DND-41 (cell line): Measurements from ENCODE around the gene LMO3.

Source experiments
- ATAC-seq: fragments of 200-7000 bp; cut with Tn5 transposase; 3 replicates; pipeline ENCODE4 v1.9.1; 2021; ENCODE audit warnings: low read depth; ENCODE audit not compliant: insufficient read depth
- DNase-seq: peaks from one replicate; pipeline ENCODE4 v3.0.0-alpha.2; 2020
- H2AFZ ChIP-seq: 2 replicates; pipeline ENCODE4 v1.6.0; 2012; ENCODE audit warnings: low read depth, low read length
- H3K27ac ChIP-seq: 2 replicates; pipeline ENCODE4 v1.5.1; 2012; ENCODE audit warnings: low read length, inconsistent platforms
- H3K27me3 ChIP-seq: fragments of 200-600 bp; sonication (generic); 2 replicates; pipeline ENCODE4 v1.6.0; 2012; ENCODE audit warnings: low read length, mild to moderate bottlenecking, inconsistent platforms; ENCODE audit not compliant: insufficient read depth, poor library complexity
- H3K36me3 ChIP-seq: 2 replicates; pipeline ENCODE4 v1.5.1; 2012; ENCODE audit warnings: low read length, inconsistent platforms; ENCODE audit not compliant: insufficient read depth
- H3K4me1 ChIP-seq: 2 replicates; pipeline ENCODE4 v1.5.1; 2012; ENCODE audit warnings: mild to moderate bottlenecking, low read length; ENCODE audit not compliant: insufficient read depth
- H3K4me2 ChIP-seq: 2 replicates; pipeline ENCODE4 v1.6.0; 2012; ENCODE audit warnings: mild to moderate bottlenecking, moderate library complexity, low read length, inconsistent platforms; ENCODE audit not compliant: insufficient read depth
- H3K4me3 ChIP-seq, 2 experiments: fragments of 200-600 bp in 1 of 2; shearing (Covaris generic) in 1 of 2; 2 replicates each; pipeline ENCODE4 v1.5.1; 2012 to 2016; ENCODE audit warnings: inconsistent platforms in 2 of 2, low read length in 2 of 2, mild to moderate bottlenecking in 2 of 2, low read depth in 1 of 2, moderate library complexity in 1 of 2
- H3K79me2 ChIP-seq: 2 replicates; pipeline ENCODE4 v1.6.0; 2012; ENCODE audit warnings: low read length, inconsistent platforms; ENCODE audit not compliant: insufficient read depth
- H3K9ac ChIP-seq: 2 replicates; pipeline ENCODE4 v1.6.0; 2012; ENCODE audit warnings: low read depth, mild to moderate bottlenecking, inconsistent platforms, low read length, moderate library complexity
- H3K9me3 ChIP-seq: 2 replicates; pipeline ENCODE4 v1.5.1; 2012; ENCODE audit warnings: low read length, moderate library complexity, mild to moderate bottlenecking, inconsistent platforms; ENCODE audit not compliant: insufficient read depth, severe bottlenecking
- H4K20me1 ChIP-seq: 2 replicates; pipeline ENCODE4 v1.6.0; 2012; ENCODE audit warnings: low read length; ENCODE audit not compliant: insufficient read depth
- CTCF ChIP-seq: IDR thresholded peaks from 2 replicates; pipeline ENCODE4 v1.5.1; 2012; ENCODE audit warnings: borderline replicate concordance, low read length, moderate library complexity, mild to moderate bottlenecking; ENCODE audit not compliant: poor library complexity, severe bottlenecking; ENCODE audit errors: extremely low read depth
- EZH2 ChIP-seq: IDR thresholded peaks from 3 replicates; pipeline ENCODE4 v1.6.1; 2012; ENCODE audit warnings: borderline replicate concordance, low read depth, mild to moderate bottlenecking, moderate library complexity, low read length, inconsistent platforms; ENCODE audit not compliant: severe bottlenecking

Gene LMO3

GRCh38 chr12:16564675-16565074, 41.3 kb downstream of the LMO3 start:
- DNase-seq = no peak
- no peak for ATAC-seq
- Histone ChIP-seq H2AFZ (no peak overlapping the region), H4K20me1 (no peaks in the 10 kb centered on the region), H3K4me3 (no peak overlapping the region), H3K27ac (no peak overlapping the region), H3K9ac (no peak overlapping the region), H3K4me1 (no peaks in the 10 kb centered on the region), H3K4me2 (no peak overlapping the region), H3K9me3 (no peaks in the 10 kb centered on the region), H3K36me3 (no peaks in the 10 kb centered on the region), H3K27me3 (no peaks in the 10 kb centered on the region), H3K79me2 (no peaks in the 10 kb centered on the region)
- TF ChIP-seq EZH2 = no peak
- no peak for TF ChIP-seq CTCF

- DNase-seq (no peak), ATAC-seq (no peak)
- Histone ChIP-seq H3K9ac (no peak overlapping the region), H3K36me3 (no peaks in the 10 kb centered on the region), H3K79me2 (no peaks in the 10 kb centered on the region), H3K27me3 (no peaks in the 10 kb centered on the region), H3K4me2 (no peak overlapping the region), H3K4me1 (no peaks in the 10 kb centered on the region), H2AFZ (no peak overlapping the region), H4K20me1 (no peaks in the 10 kb centered on the region), H3K4me3 (no peak overlapping the region), H3K9me3 (no peaks in the 10 kb centered on the region), H3K27ac (no peak overlapping the region)
- TF ChIP-seq CTCF (no peak), EZH2 (no peak)
Observed at GRCh38 chr12:16563504-16563903, 42.5 kb downstream of the LMO3 start.

GRCh38 chr12:16562921-16563320, 43.0 kb downstream of the LMO3 start:
- no peaks in the 10 kb centered on the region for H3K36me3 ChIP-seq
- H3K27ac ChIP-seq = no peak overlapping the region
- no peak overlapping the region for H3K4me3 ChIP-seq
- no peaks in the 10 kb centered on the region for H3K4me1 ChIP-seq
- no peaks in the 10 kb centered on the region for H4K20me1 ChIP-seq
- H3K27me3 ChIP-seq = no peaks in the 10 kb centered on the region
- no peak overlapping the region for H2AFZ ChIP-seq
- ATAC-seq (no peak), DNase-seq (no peak)
- H3K9ac ChIP-seq = no peak overlapping the region
- no peaks in the 10 kb centered on the region for H3K9me3 ChIP-seq
- TF ChIP-seq CTCF (no peak), EZH2 (no peak)
- H3K79me2 ChIP-seq = no peaks in the 10 kb centered on the region
- no peak overlapping the region for H3K4me2 ChIP-seq

GRCh38 chr12:16562435-16562834, 43.5 kb downstream of the LMO3 start:
- H3K27ac ChIP-seq = no peak overlapping the region
- no peaks in the 10 kb centered on the region for H3K36me3 ChIP-seq
- no peak overlapping the region for H3K9ac ChIP-seq
- no peak overlapping the region for H3K4me3 ChIP-seq
- no peaks in the 10 kb centered on the region for H3K27me3 ChIP-seq
- H3K9me3 ChIP-seq = no peaks in the 10 kb centered on the region
- H4K20me1 ChIP-seq = no peaks in the 10 kb centered on the region
- TF ChIP-seq EZH2 (no peak), CTCF (no peak)
- H2AFZ ChIP-seq = no peak overlapping the region
- no peaks in the 10 kb centered on the region for H3K4me1 ChIP-seq
- DNase-seq = no peak
- no peak for ATAC-seq
- H3K79me2 ChIP-seq = no peaks in the 10 kb centered on the region
- H3K4me2 ChIP-seq = no peak overlapping the region
